GM18517 (cell line): Measurements from ENCODE around the gene ARHGEF10L.

Experiments
- ATAC-seq: cut with Tn5 transposase; IDR thresholded peaks from one replicate; pipeline ENCODE4 v1.9.1; 2021; ENCODE audit warnings: mild to moderate bottlenecking, moderate library complexity; ENCODE audit not compliant: unreplicated experiment

Gene ARHGEF10L

GRCh38 chr1:17630048-17630830, 90.7 kb downstream of the ARHGEF10L start:
- ATAC-seq = no peak

GRCh38 chr1:17630986-17631385, 91.5 kb downstream of the ARHGEF10L start:
- ATAC-seq = no peak

GRCh38 chr1:17631410-17631809, 91.9 kb downstream of the ARHGEF10L start:
- no peak for ATAC-seq

GRCh38 chr1:17632106-17632505, 92.6 kb downstream of the ARHGEF10L start:
- no peak for ATAC-seq

- ATAC-seq = no peak
Observed at GRCh38 chr1:17632541-17633184, 93.2 kb downstream of the ARHGEF10L start.

GRCh38 chr1:17633654-17634053, 94.2 kb downstream of the ARHGEF10L start:
- ATAC-seq = no peak

- ATAC-seq = no peak
Observed at GRCh38 chr1:17635276-17635675, 95.8 kb downstream of the ARHGEF10L start.

- no peak for ATAC-seq
Observed at GRCh38 chr1:17635811-17636210, 96.3 kb downstream of the ARHGEF10L start.

GRCh38 chr1:17636612-17637011, 97.1 kb downstream of the ARHGEF10L start:
- ATAC-seq = no peak

GRCh38 chr1:17637055-17637454, 97.6 kb downstream of the ARHGEF10L start:
- ATAC-seq = no peak

GRCh38 chr1:17639703-17640340, 100.3 kb downstream of the ARHGEF10L start:
- ATAC-seq = no peak

- no peak for ATAC-seq
Observed at GRCh38 chr1:17640393-17640792, 100.9 kb downstream of the ARHGEF10L start.

GRCh38 chr1:17640975-17641374, 101.5 kb downstream of the ARHGEF10L start:
- no peak for ATAC-seq

GRCh38 chr1:17642169-17642568, 102.7 kb downstream of the ARHGEF10L start:
- no peak for ATAC-seq

GRCh38 chr1:17642943-17643342, 103.4 kb downstream of the ARHGEF10L start:
- ATAC-seq = no peak

- ATAC-seq = no peak
Observed at GRCh38 chr1:17643861-17644703, 104.6 kb downstream of the ARHGEF10L start.

GRCh38 chr1:17645068-17645911, 105.8 kb downstream of the ARHGEF10L start:
- no peak for ATAC-seq

- ATAC-seq = no peak
Observed at GRCh38 chr1:17646444-17647280, 107.2 kb downstream of the ARHGEF10L start.

GRCh38 chr1:17648457-17649145, 109.1 kb downstream of the ARHGEF10L start:
- no peak for ATAC-seq
